Measurements from ENCODE around the gene P2RY4. TPM values are rescaled to one million over a fixed set of nuclear protein-coding genes. Genes with fewer than 3 reads are reported as not detected.

P2RY4 gene
- total RNA-seq, 1 experiment from 2014 or later = 0.18 TPM

DNA sequence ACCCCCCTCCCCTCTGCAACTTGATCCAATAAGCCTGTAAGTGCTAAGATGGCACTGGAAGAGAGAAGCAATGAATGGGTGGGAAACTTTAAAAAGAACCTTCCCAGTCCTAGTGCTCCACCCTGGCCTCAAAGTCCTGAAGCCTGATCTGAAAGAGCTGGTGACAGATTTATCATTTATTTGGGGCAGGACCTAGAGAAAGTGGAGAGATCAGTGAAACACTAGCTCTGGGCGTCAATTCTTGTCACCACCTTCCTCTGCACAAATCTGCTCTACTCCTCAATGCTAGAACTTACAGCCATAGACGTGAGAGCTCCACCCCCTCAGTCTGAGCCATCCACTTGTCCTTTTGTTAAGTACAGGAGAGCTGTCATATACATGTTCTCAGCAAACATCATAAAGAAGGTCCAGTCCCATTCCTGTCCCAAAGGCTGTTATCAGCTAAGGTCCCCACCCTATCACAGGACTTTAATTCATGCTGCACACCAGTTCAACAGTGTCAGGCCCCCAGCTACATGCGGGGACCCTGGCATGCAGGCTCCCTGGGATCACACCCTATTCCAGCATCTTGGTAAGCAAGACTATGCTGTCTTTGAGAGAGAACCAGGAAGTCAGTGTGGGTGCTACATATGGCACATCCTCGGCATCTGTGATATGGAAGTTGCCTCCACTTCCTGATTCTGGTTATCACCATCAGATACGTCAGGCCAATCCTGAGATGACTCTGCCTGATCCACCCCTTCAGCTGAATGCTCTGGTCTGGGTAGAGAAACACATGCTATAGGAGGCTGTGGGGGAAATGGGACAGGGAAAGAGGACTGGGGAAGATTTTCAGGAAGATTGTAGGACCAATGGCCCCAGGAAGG lies 2.3 kb downstream of the P2RY4 start:
- Mint-ChIP-seq H3K36me3 (ENCODE audit: insufficient read depth, unreplicated experiment) (no peaks in the 10 kb centered on the region), H3K27me3 (ENCODE audit: insufficient read depth, unreplicated experiment) (no peaks in the 10 kb centered on the region), H3K27ac (ENCODE audit: unreplicated experiment) (no peak overlapping the region), H3K4me1 (ENCODE audit: low read depth, unreplicated experiment) (peaks cover 32% of the 10 kb centered on the region), H3K4me3 (ENCODE audit: unreplicated experiment) (no peak overlapping the region), H3K9me3 (ENCODE audit: unreplicated experiment) (no peaks in the 10 kb centered on the region)
- no peaks in the 10 kb centered on the region for H3K9me3 ChIP-seq
- no peak overlapping the region for H3K4me3 ChIP-seq (ENCODE audit: low read depth, low read length)
- TF ChIP-seq, protein P1, sequence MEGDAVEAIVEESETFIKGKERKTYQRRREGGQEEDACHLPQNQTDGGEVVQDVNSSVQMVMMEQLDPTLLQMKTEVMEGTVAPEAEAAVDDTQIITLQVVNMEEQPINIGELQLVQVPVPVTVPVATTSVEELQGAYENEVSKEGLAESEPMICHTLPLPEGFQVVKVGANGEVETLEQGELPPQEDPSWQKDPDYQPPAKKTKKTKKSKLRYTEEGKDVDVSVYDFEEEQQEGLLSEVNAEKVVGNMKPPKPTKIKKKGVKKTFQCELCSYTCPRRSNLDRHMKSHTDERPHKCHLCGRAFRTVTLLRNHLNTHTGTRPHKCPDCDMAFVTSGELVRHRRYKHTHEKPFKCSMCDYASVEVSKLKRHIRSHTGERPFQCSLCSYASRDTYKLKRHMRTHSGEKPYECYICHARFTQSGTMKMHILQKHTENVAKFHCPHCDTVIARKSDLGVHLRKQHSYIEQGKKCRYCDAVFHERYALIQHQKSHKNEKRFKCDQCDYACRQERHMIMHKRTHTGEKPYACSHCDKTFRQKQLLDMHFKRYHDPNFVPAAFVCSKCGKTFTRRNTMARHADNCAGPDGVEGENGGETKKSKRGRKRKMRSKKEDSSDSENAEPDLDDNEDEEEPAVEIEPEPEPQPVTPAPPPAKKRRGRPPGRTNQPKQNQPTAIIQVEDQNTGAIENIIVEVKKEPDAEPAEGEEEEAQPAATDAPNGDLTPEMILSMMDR (IDR thresholded peaks at IDR 0.05; ENCODE audit: insufficient read depth in 1 of 2, low read depth in 1 of 2, low read length in 1 of 2, severe bottlenecking in 1 of 2, unreplicated experiment in 1 of 2) = no peak
- BruUV-seq (replicated peaks) = no TSS peak
- no peak for DNase-seq
- ChIA-PET CTCF (no interaction called here), POLR2A (interaction anchor here (0.6 kb wide), 1 partner anchor 27 kb away, joined by 3 read pairs; no protein-coding TSS in a partner anchor)
- no peaks in the 10 kb centered on the region for H3K27me3 ChIP-seq (replicated peaks; ENCODE audit: control insufficient read depth, insufficient read depth, low read length)
- peaks cover 17% of the 10 kb centered on the region for H3K4me1 ChIP-seq
- no peaks in the 10 kb centered on the region for H3K36me3 ChIP-seq (ENCODE audit: control insufficient read depth, insufficient read depth, low read length)
- intact Hi-C loops (cut with micrococcal nuclease; ENCODE audit: unreplicated experiment) = no loop called here

DNA sequence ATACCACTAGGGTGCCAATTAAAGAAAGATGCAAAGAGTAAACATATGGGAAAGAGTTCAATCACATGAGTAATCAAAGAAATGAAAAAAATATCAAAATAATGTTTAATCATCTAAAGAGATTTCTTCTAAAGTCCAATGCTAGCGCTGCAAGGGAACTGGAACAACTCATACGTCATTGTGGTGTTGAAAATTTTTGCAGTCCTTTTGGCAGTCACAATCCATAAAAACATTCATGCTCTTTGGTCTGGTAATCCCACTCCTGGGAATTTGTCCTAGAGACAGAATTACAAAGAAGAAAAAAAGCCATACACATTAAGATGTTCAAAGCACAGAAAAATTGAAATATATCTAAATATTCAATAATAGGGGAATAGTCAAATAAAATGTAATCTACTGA lies 4.6 kb downstream of the P2RY4 start:
- ChIA-PET POLR2A (no interaction called here), CTCF (no interaction called here)
- intact Hi-C loops (cut with micrococcal nuclease; ENCODE audit: unreplicated experiment) = no loop called here
- Histone ChIP-seq H3K4me3 (ENCODE audit: low read depth, low read length) (no peak overlapping the region), H3K27me3 (replicated peaks; ENCODE audit: control insufficient read depth, insufficient read depth, low read length) (no peaks in the 10 kb centered on the region), H3K9me3 (no peaks in the 10 kb centered on the region), H3K36me3 (ENCODE audit: control insufficient read depth, insufficient read depth, low read length) (no peaks in the 10 kb centered on the region), H3K4me1 (peaks cover 17% of the 10 kb centered on the region)
- TF ChIP-seq, protein P1 (IDR thresholded peaks at IDR 0.05; ENCODE audit: insufficient read depth in 1 of 2, low read depth in 1 of 2, low read length in 1 of 2, severe bottlenecking in 1 of 2, unreplicated experiment in 1 of 2) = no peak
- peaks cover 32% of the 10 kb centered on the region for H3K4me1 Mint-ChIP-seq (ENCODE audit: low read depth, unreplicated experiment)
- no peaks in the 10 kb centered on the region for H3K9me3 Mint-ChIP-seq (ENCODE audit: unreplicated experiment)
- H3K27ac Mint-ChIP-seq (ENCODE audit: unreplicated experiment) = no peak overlapping the region
- H3K4me3 Mint-ChIP-seq (ENCODE audit: unreplicated experiment) = peak overlapping the region; percentile 9
- H3K27me3 Mint-ChIP-seq (ENCODE audit: insufficient read depth, unreplicated experiment) = no peaks in the 10 kb centered on the region
- no peak for DNase-seq
- no peaks in the 10 kb centered on the region for H3K36me3 Mint-ChIP-seq (ENCODE audit: insufficient read depth, unreplicated experiment)
- no TSS peak for BruUV-seq (replicated peaks)

DNA sequence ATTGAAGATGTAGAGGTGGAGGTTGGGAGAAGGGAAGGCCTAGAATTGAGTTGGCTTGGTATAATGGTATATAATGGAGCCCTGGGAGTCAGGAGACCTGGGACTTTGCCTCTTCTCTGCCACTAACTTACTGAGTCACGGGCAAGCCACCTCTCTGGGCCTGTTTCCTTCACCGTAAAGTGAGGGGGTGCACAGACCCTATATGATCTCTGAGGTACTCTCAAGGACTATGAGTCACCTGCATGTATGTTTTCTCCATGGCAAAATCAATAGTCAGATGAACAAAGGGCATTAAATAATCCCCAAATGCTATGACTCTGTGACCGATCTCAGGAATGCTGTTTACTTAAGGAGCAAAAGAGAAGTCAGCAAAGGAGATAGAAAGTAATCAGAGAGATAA lies 5.1 kb downstream of the P2RY4 start:
- intact Hi-C loops (cut with micrococcal nuclease; ENCODE audit: unreplicated experiment) = no loop called here
- Mint-ChIP-seq H3K4me1 (ENCODE audit: low read depth, unreplicated experiment) (peaks cover 32% of the 10 kb centered on the region), H3K4me3 (ENCODE audit: unreplicated experiment) (peak overlapping the region; percentile 9), H3K27ac (ENCODE audit: unreplicated experiment) (no peak overlapping the region), H3K27me3 (ENCODE audit: insufficient read depth, unreplicated experiment) (no peaks in the 10 kb centered on the region), H3K36me3 (ENCODE audit: insufficient read depth, unreplicated experiment) (no peaks in the 10 kb centered on the region), H3K9me3 (ENCODE audit: unreplicated experiment) (no peaks in the 10 kb centered on the region)
- no peaks in the 10 kb centered on the region for H3K36me3 ChIP-seq (ENCODE audit: control insufficient read depth, insufficient read depth, low read length)
- H3K27me3 ChIP-seq (replicated peaks; ENCODE audit: control insufficient read depth, insufficient read depth, low read length) = no peaks in the 10 kb centered on the region
- BruUV-seq (replicated peaks) = no TSS peak
- ChIA-PET POLR2A (no interaction called here), CTCF (no interaction called here)
- TF ChIP-seq, protein P1 (IDR thresholded peaks at IDR 0.05; ENCODE audit: insufficient read depth in 1 of 2, low read depth in 1 of 2, low read length in 1 of 2, severe bottlenecking in 1 of 2, unreplicated experiment in 1 of 2) = no peak
- DNase-seq = peak in 1 of 2 experiments; percentile 4
- peaks cover 17% of the 10 kb centered on the region for H3K4me1 ChIP-seq
- H3K9me3 ChIP-seq = no peaks in the 10 kb centered on the region
- H3K4me3 ChIP-seq (ENCODE audit: low read depth, low read length) = no peak overlapping the region

All from Caco-2 (cell line).